Measurements from ENCODE around the gene BTG2.
A peak's percentile ranks its signal among the peaks of the same experiment; 100 is the strongest.

Gene BTG2

DNA sequence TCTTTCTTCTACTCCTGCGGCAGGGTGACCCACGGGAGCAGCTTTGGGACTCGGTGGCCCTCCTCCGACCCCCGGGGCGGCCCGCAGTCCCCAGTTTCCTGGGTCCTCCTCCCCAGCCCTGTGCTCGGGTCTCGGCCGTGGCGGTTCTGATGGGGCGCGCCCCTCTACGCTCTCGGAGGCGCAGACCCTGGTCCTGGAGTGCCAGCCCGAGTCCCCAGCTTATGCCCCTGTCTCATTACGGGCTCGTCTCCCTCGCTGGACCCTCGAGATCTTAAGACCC, 430 bp downstream of the BTG2 start:
- peak overlapping the region; percentile 81 for H3K4me3 ChIP-seq (ENCODE audit: low read depth, low read length)
- no peak for TF ChIP-seq CTCF (IDR thresholded peaks at IDR 0.05; ENCODE audit: low read depth, low read length)

DNA sequence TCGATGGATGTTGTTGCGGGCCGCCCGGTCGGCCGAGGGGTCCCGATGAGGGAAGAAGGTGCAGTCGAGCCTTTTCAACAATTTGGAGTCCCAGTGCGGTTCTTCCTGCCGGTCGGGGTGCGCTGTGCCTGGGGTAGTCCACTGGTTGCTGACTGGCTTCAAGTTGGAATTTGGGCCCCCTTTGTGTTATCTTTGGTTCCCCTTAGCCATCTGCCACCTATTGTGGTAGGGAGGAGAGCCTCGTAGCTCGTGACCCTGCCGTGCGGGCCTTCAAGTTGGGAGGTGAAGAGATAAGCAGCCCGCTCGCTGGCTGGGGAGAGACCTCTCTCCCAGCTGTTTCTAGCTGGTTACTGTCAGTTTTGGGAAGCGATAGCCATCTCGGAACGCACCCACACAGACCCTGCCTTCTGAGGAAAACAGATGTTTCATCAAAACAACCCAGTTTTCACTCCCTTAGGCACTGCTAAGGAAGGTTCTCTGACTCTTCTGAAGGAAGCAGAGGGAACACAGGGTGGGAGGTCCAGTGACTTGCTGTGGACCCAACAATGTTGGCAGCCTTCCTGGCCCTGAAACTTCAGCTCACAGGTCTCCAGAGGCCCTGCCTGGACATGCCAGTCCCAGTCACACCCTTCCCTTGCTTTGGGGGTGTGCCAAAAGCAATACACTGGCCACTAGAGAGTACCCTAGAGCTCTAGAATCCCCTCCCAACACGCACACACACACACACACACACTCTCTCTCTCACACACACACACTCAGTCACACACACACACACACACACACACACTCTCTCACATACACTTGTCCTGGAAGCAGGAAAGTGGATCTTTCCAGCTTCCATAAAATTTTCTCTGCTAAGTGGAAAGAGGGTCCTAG, 1.0 kb downstream of the BTG2 start:
- H3K4me3 ChIP-seq (ENCODE audit: low read depth, low read length): peak overlapping the region; percentile 81

GRCh38 chr1:203306965-203307541, 1.7 kb downstream of the BTG2 start:
- TF ChIP-seq CTCF (IDR thresholded peaks at IDR 0.05; ENCODE audit: low read depth, low read length): no peak
- H3K4me3 ChIP-seq (ENCODE audit: low read depth, low read length): peak overlapping the region; percentile 81

More for the DNA sequence above, 1.0 kb downstream of the BTG2 start:
- TF ChIP-seq CTCF (IDR thresholded peaks at IDR 0.05; ENCODE audit: low read depth, low read length): no peak

GRCh38 chr1:203307641-203308126, 2.4 kb downstream of the BTG2 start:
- no peak for TF ChIP-seq CTCF (IDR thresholded peaks at IDR 0.05; ENCODE audit: low read depth, low read length)
- no peak overlapping the region for H3K4me3 ChIP-seq (ENCODE audit: low read depth, low read length)

GRCh38 chr1:203308328-203308922, 3.1 kb downstream of the BTG2 start:
- H3K4me3 ChIP-seq (ENCODE audit: low read depth, low read length): no peak overlapping the region
- no peak for TF ChIP-seq CTCF (IDR thresholded peaks at IDR 0.05; ENCODE audit: low read depth, low read length)

DNA sequence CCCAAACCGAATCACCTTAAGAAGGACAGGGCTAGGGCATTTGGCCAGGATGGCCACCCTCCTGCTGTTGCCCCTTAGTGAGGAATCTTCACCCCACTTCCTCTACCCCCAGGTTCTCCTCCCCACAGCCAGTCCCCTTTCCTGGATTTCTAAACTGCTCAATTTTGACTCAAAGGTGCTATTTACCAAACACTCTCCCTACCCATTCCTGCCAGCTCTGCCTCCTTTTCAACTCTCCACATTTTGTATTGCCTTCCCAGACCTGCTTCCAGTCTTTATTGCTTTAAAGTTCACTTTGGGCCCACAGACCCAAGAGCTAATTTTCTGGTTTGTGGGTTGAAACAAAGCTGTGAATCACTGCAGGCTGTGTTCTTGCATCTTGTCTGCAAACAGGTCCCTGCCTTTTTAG, 3.6 kb downstream of the BTG2 start:
- TF ChIP-seq CTCF (IDR thresholded peaks at IDR 0.05; ENCODE audit: low read depth, low read length): no peak
- no peak overlapping the region for H3K4me3 ChIP-seq (ENCODE audit: low read depth, low read length)
